ENCODE results near the gene DDO.

DDO gene

DNA sequence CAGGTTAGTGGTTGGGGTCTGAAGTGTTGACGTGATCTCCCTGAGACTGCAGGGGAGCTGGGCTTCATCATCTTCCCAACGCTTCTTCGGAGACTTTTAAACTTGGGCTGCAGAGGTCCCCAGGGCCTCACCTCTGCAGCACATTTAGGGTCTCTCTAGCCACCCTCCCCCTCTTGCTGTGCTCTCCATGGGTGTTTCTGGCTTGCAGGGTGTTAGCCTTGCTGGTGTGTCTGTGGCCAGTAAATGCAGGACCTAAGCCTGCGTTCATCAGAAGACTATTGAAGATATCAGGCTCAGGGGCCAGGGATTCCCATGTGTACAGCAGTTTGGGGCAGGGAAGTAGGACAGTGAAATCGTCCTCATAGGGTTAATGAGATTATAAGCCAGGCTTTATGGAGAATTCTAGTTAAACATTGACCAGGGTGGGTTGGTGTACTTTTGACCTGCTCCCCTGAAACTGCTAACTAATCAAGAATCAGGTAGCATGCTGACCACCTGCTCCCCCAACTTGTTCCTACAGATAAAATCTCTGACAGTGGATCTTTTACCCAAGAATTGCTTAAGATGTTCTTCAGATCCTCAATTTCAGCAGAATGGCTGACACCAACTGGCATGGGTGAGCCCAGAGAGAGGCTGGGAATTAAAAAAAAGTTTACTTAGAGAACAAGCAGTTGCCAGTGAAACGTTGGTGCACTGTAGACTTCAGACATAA lies 3.8 kb upstream of the DDO start:
- DNase-seq (ENCODE audit: low spot score), result no peak

GRCh38 chr6:110418594-110418993 lies 3.2 kb upstream of the DDO start:
- no peak for DNase-seq (ENCODE audit: low spot score)

- no peak for DNase-seq (ENCODE audit: low spot score)
Observed at GRCh38 chr6:110414669-110415068, 706 bp downstream of the DDO start.

GRCh38 chr6:110412360-110412759 lies 3.0 kb downstream of the DDO start:
- no peak for DNase-seq (ENCODE audit: low spot score)

DNA sequence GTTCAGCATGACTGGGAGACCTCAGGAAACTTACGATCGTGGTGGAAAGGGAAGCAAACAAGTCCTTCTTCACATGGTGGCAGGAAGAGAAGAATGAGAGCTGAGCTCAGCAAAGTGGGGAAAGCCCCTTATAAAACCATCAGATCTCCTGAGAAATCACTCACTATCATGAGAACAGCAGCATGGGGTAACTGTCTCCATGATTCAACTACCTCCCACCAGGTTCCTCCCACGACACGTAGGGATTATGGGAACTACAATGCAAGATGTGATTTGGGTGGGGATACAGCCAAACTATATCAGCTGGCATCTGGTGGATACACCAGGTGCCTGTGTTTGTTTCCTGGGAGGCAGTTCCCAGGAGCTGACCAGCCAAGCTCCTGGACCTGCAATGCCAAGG lies 4.9 kb downstream of the DDO start:
- DNase-seq (ENCODE audit: low spot score), result no peak

DNA sequence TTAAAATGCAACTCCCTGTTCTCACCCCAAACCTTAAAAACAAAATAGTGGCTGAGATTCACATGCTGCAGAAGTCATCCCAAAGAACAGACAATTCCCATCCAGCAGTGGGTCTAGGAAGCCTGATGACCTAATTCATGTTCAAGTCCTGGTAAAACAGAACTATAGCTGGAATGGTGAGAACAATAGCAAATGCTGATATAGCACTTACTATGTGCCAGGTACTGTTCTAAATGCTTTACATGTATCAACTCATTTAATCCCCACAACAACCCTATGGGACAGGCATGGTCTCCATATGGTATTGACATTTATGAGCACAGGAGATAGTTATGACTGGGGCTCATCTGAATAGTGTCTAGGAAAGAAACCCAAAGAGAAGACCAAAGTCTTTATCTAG lies 5.6 kb downstream of the DDO start:
- DNase-seq (ENCODE audit: low spot score), result no peak

- no peak for DNase-seq (ENCODE audit: low spot score)
Observed at GRCh38 chr6:110408901-110409300, 6.5 kb downstream of the DDO start.

DNA sequence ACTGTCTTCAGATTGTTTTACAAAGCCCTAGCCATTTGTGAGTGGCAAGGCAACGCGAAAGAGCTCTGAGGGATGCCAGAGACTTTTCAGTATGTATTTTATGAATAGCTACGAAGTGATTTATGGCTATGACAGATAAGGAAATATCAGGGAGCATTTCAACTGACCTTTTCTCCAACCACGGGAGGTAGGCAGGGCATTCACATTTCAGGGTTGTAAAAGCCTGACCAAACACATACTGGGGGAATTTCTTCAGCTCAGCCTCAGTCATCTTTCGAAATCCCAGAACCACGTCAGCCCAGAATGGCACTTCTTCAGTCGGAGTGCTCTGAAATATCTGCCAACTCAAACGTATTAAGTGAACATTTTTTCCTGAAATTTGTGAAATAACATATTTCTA lies 10.8 kb downstream of the DDO start:
- DNase-seq (ENCODE audit: low spot score), result peak; percentile 43

- no peak for DNase-seq (ENCODE audit: low spot score)
Observed at GRCh38 chr6:110401585-110402176, 13.7 kb downstream of the DDO start.

GRCh38 chr6:110400208-110400607 lies 15.2 kb downstream of the DDO start:
- no peak for DNase-seq (ENCODE audit: low spot score)

GRCh38 chr6:110399219-110400071 lies 15.9 kb downstream of the DDO start:
- no peak for DNase-seq (ENCODE audit: low spot score)

- DNase-seq (ENCODE audit: low spot score), result no peak
Observed at GRCh38 chr6:110398778-110399177, 16.6 kb downstream of the DDO start.

GRCh38 chr6:110395221-110395620 lies 20.2 kb downstream of the DDO start:
- no peak for DNase-seq (ENCODE audit: low spot score)

- no peak for DNase-seq (ENCODE audit: low spot score)
Observed at GRCh38 chr6:110394409-110394808, 21.0 kb downstream of the DDO start.

DNA sequence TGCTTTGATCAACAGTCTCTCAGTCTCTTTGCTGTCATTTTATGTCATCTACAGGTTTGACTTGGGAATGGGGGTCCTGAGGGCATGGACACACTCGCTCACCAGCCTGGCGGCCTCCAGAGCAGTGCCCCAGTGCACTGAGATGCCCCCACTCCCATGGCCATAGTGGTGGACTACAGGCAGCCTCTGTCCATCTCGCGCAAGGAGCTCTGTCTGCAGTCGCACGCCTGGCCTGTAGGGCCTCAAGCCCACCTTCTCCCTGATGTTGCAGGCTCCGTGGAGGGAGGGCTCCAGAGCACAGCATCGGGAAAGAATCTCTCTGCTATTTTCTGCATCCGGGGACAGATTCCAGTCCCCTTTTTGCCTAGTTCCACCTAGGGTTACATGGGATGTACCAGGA lies 22.6 kb downstream of the DDO start:
- no peak for DNase-seq (ENCODE audit: low spot score)

- DNase-seq (ENCODE audit: low spot score), result no peak
Observed at GRCh38 chr6:110390404-110390803, 25.0 kb downstream of the DDO start.

- DNase-seq (ENCODE audit: low spot score), result no peak
Observed at GRCh38 chr6:110389689-110390382, 25.5 kb downstream of the DDO start.

GRCh38 chr6:110387986-110388385 lies 27.4 kb downstream of the DDO start:
- no peak for DNase-seq (ENCODE audit: low spot score)

DNA sequence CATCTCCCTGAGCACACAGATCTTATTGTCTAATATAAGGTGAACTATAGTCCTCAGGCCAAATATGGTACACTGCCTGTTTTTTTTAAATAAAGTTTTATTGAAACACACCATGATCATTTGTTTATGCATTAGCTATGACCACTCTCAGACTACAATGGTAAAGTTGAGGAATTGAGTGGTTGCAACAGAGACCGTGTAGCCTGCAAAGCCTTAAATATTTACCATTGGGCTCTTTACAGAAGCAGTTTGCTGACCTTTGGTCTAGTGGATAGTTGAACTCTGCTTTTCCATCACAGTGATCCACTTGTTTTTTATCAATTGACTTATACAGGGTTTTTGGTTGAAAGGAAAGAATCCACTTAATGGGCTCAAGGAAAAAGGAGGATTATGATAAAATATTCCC lies 29.9 kb downstream of the DDO start:
- no peak for DNase-seq (ENCODE audit: low spot score)

DNA sequence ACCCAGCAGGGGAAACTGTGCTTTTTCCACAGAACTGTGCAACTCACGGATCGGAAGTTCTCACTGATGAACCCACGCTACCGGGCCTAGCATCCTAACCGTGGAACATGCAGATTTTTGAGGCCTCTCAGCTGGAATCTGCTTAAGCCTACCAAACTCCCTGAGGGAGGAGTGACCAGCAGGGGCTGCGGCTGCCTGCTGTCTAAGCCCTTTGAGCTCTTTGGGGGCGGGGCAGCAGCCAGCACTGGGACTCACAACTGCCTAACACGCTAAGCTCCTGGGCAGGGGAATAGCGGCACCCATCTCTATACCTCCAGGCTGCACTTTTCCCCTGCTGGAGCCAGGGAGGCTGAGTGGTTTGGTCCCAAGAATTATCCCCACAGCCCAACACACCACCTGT lies 36.8 kb downstream of the DDO start:
- DNase-seq (ENCODE audit: low spot score), result no peak

DNA sequence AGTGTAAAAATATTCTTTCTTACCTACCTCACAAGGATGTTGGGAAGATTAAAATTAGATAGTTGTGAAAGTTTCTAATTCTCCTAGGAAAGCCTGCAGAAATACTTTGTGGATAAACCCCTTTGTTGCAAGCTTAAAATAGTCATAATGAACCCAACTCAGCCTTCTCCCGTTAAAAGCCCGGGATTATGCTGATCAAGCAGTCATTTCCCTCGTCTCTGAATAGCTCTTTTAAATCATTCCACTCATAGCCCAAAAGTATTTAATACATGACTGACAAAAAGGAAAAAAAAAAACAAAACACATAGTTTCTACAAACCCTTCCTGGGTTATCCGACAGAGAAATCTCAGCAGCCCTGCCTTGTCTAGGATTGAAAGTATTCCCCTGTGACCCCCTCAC lies 46.3 kb downstream of the DDO start:
- DNase-seq (ENCODE audit: low spot score), result no peak

DNA sequence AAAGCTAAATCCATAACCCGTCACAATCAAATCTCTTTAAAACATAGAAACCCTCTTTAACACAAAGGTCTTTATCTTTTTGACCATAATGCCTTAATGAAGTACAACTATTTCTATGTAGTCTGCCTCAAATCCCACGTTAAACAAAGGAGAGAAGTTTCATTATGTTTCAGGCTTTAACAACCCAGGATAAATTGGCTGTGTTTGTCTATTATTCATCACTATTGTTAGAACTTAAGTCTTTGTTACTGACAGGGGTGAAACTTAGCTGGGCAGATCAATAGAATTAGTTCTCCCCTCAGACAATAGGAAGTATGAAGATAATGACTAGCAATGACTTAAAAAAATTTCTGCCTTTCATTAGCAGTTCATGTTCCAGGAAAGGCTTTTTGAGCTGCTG lies 47.1 kb downstream of the DDO start:
- DNase-seq (ENCODE audit: low spot score), result no peak

DNA sequence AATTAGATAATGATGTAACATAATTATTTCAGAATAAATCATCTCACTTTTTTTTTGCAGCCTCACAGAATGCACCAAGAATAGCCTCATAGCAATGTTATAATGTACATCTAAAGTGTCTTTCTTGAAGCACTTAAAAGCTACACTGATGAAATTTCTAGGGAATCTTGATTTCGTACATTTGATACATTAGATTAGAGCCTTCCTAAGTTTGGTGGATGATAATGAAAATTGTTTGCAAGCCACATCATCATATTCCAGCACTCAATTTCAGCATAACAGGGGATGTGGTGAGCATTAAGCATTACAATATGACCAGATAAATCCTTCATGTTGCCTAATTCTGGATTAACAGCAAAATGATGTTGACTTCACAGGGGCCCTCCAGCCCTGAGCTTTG lies 47.5 kb downstream of the DDO start:
- no peak for DNase-seq (ENCODE audit: low spot score)

Data from HuH-7.5 (cell line).